Activated T-helper 1 cell treated with anti-CD3 and anti-CD28 coated beads, Interleukin-2, amount 50 U/mL, for 16 hours (primary cell): ENCODE measurements around the gene TMEM53.
A peak's percentile ranks its signal among the peaks of the same experiment; 100 is the strongest.

Experiments used
- DNase-seq, 2 donors: peaks; one replicate each; pipeline ENCODE4 v3.0.0-alpha.2; 2020; ENCODE audit warnings: low read depth in 1 of 2, low spot score in 1 of 2

TMEM53 gene

DNA sequence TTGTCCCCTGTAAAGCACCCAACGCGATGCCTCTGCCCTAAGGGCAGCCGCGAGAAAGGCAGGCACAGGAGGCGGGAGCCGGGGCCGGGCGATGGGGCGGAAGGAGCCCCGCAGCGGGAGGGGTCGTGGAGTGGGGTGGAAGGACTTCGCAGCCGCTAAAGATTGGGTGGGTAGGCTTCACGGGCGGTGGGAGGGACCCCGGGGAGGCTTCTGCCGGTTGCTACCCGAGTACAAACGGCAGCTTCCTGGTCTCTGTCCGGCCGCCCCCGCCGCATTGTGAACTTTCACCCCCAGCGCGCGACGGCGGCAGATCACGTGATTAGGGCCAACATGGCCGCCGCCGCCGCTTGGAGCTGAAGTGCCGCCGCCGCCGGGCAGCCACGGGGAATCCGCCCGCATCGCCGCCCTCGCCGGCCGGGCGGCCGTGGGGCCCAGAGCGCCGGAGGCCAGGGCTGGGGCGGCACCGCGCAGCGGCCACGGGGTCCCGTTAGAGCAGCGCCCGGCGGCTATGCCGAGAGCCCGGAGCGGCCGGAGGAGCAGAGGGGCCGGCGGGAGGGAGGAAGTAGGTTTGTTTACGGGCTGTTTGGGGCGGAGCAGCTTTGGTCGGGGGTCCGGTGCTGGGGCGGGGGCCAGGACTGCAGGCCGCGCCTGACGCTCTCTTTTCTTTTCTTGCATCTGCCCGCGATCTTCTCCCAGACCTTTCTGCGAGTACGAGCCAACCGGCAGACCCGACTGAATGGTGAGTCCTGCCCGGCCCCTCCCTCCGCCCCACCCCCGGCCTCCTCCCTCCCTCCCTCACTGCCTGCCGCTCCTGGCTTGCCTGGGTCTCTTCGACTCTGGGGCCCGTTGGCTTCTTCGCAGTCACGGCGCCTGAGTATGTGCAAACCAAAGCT is 42.4 kb downstream of the TMEM53 start:
- DNase-seq = peak; percentile 78 to 82

DNA sequence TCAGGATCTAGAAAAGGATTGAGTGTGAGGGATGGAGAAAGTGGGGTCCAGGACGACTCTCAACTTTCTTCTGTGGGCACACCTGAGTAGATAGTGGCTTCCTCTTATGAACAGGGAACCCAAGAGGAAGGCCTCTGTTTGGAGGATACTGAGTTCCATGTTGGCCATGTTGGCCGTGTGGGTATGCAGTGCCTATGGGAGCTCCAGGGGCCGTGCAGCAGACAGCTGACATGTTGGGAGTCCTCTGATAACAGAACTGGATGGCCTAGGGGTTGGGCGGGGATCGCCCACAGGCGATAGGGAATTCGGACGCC is 43.0 kb downstream of the TMEM53 start:
- DNase-seq = no peak

- no peak for DNase-seq
Measured at GRCh38 chr1:44630116-44630515, 44.2 kb downstream of the TMEM53 start.

DNA sequence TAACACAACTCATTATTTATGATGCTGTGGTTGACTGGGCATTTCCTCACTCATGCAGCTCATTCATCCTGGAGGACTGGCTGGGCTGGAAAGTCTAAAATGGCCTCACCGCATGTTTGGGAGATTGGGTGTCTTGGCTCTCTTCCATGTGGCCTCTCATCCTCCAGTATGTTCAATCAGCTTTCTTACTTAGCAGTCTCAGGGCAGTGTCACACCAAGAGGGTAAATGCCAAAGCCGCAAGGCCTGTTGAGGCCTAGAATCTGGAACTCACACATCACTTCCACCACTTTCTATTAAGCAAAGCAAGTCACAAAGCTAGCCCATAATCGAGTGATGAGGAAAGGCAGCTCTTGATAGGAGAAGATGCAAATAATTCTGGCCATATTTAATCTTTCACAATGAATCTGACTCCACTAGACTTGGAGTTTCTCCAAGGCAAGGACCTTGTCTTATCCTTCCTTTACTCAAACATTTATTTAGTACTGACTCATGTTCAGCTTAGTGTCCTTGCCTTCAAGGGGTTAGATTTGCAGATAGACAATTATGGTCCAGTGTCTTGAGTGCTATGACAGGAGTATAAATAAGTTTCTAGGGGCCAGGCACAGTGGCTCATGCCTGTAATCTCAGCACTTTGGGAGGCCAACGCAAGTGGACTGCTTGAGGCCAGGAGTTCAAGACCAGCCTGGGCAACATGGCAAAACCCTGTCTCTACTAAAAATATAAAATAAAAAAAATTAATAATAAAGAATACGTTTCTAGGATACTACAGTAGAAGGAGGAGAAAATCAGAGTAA is 45.1 kb downstream of the TMEM53 start:
- no peak for DNase-seq

DNA sequence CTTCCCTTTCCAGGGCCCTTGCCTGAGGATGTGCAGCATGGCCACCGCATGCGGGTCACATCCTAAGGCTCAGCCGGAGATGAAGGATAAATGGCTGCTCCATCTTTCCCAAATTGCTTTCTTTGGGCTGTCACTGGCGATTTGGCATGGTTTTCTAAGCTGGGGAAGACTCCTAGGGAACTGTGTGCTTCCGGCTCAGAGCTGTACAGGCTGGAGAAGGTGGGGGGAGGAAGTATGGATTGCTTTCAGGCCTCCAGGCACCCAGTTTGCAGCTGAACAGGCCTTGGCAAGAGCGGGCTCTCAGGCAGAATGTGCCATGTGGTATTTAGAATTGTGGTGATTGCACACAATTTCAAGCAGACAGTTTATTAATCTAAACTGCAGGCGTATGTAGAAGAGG is 48.9 kb downstream of the TMEM53 start:
- DNase-seq = no peak

GRCh38 chr1:44624268-44624901 is 49.9 kb downstream of the TMEM53 start:
- no peak for DNase-seq

- DNase-seq = no peak
Measured at GRCh38 chr1:44621841-44622286, 52.4 kb downstream of the TMEM53 start.

DNA sequence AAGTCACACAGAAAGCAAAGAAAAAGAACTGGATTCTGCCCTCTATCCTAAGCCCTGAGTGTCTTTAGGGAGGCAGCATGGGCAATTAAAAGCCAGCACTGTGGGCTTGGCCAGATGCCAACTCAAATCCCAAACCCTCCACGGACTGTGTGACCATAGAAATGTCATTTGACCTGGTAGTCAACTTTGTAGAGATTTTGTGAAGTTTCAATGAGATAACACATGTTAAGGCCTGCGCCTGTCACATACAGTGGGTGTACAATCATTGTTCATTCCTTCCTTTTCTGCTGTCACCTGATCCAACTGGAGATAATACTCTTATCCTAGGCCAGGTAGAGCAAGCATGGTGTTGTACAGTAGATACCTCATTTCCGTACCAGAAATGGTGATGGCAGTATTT is 54.2 kb downstream of the TMEM53 start:
- DNase-seq = no peak

DNA sequence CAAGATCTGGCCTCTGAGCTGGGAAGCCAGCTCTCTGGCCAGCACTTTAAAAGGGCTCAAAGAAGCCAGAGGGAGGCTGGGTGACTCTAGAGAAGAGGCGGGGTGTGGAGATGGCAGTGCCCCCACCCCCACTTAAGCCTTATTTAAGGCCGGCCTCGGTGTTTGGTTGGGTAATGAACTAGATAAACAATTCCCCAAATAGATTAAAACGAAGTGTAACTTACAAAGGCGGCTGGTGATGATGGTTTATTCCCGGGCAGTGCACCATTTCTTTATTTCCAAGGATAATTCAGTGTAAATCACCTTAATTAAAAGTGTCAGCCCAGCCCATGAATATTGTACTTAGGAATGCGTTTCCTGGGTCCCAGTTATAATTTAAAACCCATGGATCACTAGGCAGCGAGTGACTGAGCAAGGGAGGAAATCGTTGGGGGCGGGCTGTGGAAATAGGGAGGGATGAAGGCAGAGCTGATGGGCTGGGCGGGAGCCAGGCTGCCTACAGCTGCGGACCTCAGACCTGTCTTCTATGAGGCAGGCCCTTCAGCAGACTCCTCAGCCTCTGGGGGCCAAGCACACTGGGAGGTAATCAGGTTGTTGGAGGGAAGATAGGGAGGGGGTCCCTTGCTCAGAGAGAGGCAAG is 54.9 kb downstream of the TMEM53 start:
- DNase-seq = no peak

DNA sequence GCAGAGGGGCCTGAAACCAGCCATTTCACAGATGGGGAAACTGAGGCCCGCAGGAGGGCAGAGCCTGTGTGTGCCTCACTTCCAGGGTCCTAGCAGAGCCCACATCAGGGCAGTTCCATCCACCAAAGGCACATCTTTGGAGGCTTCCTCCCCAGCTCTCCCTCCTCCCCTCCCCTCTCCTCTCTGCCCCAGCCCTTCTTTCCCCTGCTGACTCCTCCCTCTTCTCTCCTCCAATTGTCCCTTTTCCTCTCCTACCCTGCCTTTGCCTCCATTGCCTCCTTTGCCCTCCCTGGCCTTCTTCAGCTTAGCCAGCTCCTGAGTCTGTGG is 56.6 kb downstream of the TMEM53 start:
- no peak for DNase-seq

GRCh38 chr1:44616991-44617702 is 57.1 kb downstream of the TMEM53 start:
- no peak for DNase-seq

DNA sequence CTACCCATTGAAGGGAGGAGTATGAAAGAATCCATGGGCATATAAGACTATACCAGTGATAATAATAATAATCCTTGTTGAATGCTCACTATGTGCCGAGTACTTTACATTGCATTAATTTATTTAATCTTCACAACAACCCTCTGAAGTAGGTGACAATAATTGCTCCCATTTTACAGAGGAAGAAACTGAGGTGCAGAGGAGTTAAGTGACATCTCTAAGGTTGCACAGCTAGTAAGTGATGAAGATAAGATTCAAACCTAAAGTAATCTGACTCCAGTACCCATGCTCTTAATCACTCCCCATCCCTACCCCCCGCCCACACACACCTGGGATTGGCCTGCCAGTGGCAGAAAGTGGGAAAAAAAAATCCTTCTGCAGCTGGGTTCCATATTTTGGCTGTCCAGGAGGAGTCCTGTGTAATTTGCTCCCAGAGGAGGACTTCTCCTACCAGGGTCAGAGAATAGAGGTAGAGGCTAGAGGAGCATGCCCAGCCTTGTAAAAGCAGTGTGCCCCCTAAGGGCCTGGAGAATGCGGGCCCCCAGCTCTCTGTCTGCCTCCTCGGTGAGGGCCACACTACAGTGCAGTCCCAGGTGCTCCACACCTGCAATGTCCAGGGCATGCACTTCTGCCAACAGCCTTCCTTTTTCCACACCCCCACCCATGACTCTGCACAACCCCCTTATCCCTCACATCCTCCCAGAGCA is 57.8 kb downstream of the TMEM53 start:
- no peak for DNase-seq

DNA sequence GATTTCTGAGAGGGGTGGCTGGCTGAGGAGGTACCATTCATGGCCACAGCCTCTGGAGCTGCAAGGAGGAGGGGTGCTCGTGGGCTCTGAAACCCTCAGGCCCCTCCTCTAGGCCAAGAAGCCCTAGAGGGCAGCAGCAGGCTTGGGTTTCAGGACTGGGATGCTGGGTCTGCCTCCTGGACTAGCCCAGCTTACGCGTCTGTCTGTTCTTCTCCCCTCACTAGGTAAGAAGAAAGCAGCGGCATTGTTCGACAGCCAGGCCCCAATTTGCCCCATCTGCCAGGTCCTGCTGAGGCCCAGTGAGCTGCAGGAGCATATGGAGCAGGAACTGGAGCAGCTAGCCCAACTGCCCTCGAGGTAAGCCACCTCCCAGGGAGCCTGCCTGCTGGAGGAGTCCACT is 60.3 kb downstream of the TMEM53 start:
- no peak for DNase-seq

DNA sequence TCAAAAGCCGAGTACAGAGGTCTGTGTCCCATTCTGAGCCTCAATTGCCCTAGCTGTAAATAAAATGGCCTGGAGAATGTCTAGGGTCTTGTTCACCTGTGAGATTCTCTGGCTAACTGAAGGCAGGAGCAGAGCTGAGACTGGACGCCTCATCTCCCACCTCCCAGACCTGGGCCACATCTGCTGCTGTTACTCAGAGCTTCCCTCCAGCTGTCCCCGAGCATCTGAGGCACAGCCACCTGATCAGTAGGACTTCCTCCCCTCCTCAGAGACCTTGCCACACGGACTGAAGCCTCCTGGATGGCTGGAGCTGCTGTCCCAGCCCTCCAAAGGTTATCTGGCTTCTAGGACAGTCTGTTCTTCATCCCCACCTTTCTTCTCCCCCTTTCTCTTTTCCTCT is 62.4 kb downstream of the TMEM53 start:
- DNase-seq = no peak

DNA sequence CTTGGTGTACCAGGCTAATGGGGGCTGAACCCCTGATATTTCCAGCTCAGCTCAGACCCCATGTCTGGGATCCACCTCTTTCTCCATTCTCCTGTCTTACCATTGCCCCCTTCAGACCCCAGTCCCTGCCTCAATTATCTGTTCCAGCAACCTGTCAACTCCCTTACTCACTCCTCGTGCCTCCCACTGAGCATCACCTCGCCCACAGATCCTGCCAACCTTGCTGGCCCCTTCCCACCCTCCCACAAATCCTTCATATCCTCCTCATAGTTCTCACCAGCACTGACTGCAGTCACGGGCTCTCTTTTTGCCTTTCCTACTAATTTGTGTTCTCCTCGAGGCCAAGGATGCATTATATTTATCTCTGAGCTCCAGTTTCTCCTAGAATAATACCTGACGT is 62.9 kb downstream of the TMEM53 start:
- no peak for DNase-seq

GRCh38 chr1:44610527-44611148 is 63.6 kb downstream of the TMEM53 start:
- DNase-seq = no peak

GRCh38 chr1:44609768-44610526 is 64.3 kb downstream of the TMEM53 start:
- no peak for DNase-seq

- no peak for DNase-seq
Measured at GRCh38 chr1:44609412-44609767, 64.9 kb downstream of the TMEM53 start.

- no peak for DNase-seq
Measured at GRCh38 chr1:44608141-44608540, 66.1 kb downstream of the TMEM53 start.
